ENCODE data around the gene ADAM15. TPM values are rescaled to one million over a fixed set of nuclear protein-coding genes. Genes with fewer than 3 reads are reported as not detected.

The ADAM15 gene
- total and polyA plus RNA-seq, 7 experiments from 2014 or later, result 5.8 to 53.7 (median 27.9) TPM

DNA sequence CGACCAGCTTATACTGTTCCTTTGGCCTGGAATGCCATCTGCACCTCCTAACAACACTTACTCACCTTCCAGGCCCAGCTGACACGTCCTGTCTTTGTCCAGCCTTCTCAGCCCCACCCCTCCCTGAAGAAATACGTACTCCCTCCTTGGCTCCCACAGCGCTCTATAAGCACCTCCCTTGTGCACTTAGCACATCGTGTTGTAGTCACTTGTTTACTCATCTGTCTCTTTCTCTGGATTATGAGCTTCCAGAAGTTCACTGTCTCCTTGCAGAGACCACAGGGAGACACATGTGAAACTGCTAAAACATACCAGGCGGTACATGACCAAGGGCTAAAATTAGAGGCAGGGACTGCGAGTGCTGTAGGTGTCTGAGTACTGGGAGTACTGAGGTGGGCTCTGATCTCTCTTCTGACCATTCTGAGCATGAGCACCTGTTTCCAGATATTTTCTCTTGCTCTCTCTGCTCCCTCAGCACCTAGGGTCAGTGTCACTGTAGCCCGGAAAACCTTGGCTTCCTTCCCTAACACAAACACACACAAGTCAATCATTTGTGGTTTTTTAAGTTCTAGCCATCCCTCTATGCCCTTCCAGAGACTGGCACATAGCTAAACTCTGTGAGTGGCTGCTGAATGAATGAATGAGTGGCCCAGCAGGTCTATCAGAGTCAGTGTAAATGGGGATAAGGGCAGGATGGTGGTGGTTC, 12.4 kb upstream of the ADAM15 start:
- no peaks in the 10 kb centered on the region for H3K9me3 ChIP-seq (ENCODE audit: control insufficient read depth in 2 of 3, low read length in 3 of 3)
- no peak overlapping the region for H3K27ac ChIP-seq (ENCODE audit: low read depth, low read length)
- ATAC-seq, result no peak
- intact Hi-C loops (cut with micrococcal nuclease), result no loop called here
- H3K4me3 ChIP-seq (ENCODE audit: low read length), result no peak overlapping the region
- ChIA-PET CTCF (interaction anchor here (0.6 to 1.9 kb wide), 5 partner anchors 13 to 47 kb away, joined by 3 to 5 read pairs (median 5); no protein-coding TSS in a partner anchor), POLR2A (no interaction called here)
- Mint-ChIP-seq H3K4me1 (peaks cover 0 to 4% (median 0%) of the 10 kb centered on the region in 7 donors), H3K27ac (no peak overlapping the region), H3K4me3 (no peak overlapping the region), H3K36me3 (no peaks in the 10 kb centered on the region), H3K27me3 (peaks cover 0 to 25% (median 0%) of the 10 kb centered on the region in 5 donors), H3K9me3 (no peaks in the 10 kb centered on the region)
- H3K4me1 ChIP-seq (ENCODE audit: control insufficient read depth in 2 of 2, insufficient read depth in 2 of 2, low read length in 2 of 2), result no peaks in the 10 kb centered on the region
- no peaks in the 10 kb centered on the region for H3K27me3 ChIP-seq (ENCODE audit: control insufficient read depth in 2 of 2, insufficient read depth in 2 of 2, low read length in 2 of 2)
- DNase-seq, result no peak
- H3K36me3 ChIP-seq (ENCODE audit: control insufficient read depth in 2 of 3, insufficient read depth in 3 of 3, low read length in 3 of 3), result no peaks in the 10 kb centered on the region

DNA sequence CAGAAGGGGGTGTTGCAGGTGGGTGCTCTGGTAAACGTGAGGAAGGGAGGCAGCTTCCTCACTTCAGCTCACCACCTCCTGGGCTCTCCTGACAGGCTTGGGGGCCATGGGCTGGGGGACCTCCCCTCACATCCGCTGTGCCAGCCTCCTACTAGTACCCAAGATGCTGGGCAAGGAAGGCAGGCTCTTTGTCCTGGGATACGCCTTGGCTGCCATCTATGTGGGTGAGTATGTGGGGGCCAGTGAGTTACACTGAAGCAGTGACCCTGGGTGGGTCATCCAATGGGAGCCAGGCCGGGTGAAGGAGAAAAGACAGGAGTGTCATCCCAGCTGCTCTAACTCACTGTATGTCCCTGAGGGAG, 11.8 kb upstream of the ADAM15 start:
- H3K9me3 Mint-ChIP-seq, result no peaks in the 10 kb centered on the region
- H3K4me3 ChIP-seq (ENCODE audit: low read length), result no peak overlapping the region
- H3K27me3 ChIP-seq (ENCODE audit: control insufficient read depth in 2 of 2, insufficient read depth in 2 of 2, low read length in 2 of 2), result no peaks in the 10 kb centered on the region
- no peaks in the 10 kb centered on the region for H3K36me3 Mint-ChIP-seq
- no peak overlapping the region for H3K27ac ChIP-seq (ENCODE audit: low read depth, low read length)
- H3K9me3 ChIP-seq (ENCODE audit: control insufficient read depth in 2 of 3, low read length in 3 of 3), result no peaks in the 10 kb centered on the region
- no peak overlapping the region for H3K4me3 Mint-ChIP-seq
- no peaks in the 10 kb centered on the region for H3K4me1 ChIP-seq (ENCODE audit: control insufficient read depth in 2 of 2, insufficient read depth in 2 of 2, low read length in 2 of 2)
- H3K4me1 Mint-ChIP-seq, result peaks cover 0 to 4% (median 0%) of the 10 kb centered on the region in 7 donors
- H3K27ac Mint-ChIP-seq, result no peak overlapping the region
- H3K27me3 Mint-ChIP-seq, result peaks cover 0 to 22% (median 0%) of the 10 kb centered on the region in 5 donors
- no peaks in the 10 kb centered on the region for H3K36me3 ChIP-seq (ENCODE audit: control insufficient read depth in 2 of 3, insufficient read depth in 3 of 3, low read length in 3 of 3)
- no peak for DNase-seq
- CTCF ChIA-PET, result interaction anchor here (0.6 to 1.9 kb wide), 4 partner anchors 14 to 46 kb away, joined by 3 to 5 read pairs (median 5); no protein-coding TSS in a partner anchor
- intact Hi-C loops (cut with micrococcal nuclease), result no loop called here
- POLR2A ChIA-PET, result no interaction called here
- no peak for ATAC-seq

DNA sequence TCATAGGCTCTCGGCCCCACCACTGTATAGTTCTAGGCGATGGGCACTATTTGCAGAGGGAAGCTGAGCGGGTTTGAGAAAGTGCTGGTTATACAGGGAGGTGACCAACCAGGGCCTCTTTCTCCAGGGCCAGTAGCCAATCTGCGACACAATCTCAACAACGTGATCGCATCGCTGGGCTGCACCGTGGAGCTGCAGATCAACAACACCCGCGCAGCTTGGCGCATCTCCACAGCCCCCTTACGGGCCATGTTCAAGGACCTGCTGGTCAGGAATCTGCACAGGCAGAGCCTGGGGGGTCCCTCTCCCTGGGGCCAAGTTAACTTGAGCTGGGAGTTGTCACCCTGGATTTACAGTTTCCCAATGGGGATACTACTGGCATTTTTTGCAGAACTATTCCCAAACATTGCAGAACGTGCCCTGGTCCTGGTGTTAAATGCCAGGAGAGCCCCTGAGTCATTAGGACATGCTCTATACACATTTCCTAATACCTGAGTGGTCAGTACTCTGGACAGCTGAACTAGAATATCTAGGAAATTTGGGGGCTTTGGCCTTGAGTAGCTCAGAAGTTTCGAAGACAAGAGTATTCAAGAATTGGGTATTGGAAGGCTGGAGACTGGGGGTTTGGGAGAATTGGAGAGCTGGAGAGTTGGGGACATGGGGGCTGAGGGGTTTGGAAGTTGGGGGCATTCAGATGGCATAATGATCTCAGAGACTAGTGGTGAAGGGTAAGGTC, 10.6 kb upstream of the ADAM15 start:
- Histone ChIP-seq H3K4me3 (ENCODE audit: low read length) (no peak overlapping the region), H3K4me1 (ENCODE audit: control insufficient read depth in 2 of 2, insufficient read depth in 2 of 2, low read length in 2 of 2) (no peaks in the 10 kb centered on the region), H3K27ac (ENCODE audit: low read depth, low read length) (no peak overlapping the region), H3K36me3 (ENCODE audit: control insufficient read depth in 2 of 3, insufficient read depth in 3 of 3, low read length in 3 of 3) (no peaks in the 10 kb centered on the region), H3K9me3 (ENCODE audit: control insufficient read depth in 2 of 3, low read length in 3 of 3) (no peaks in the 10 kb centered on the region), H3K27me3 (ENCODE audit: control insufficient read depth in 2 of 2, insufficient read depth in 2 of 2, low read length in 2 of 2) (no peaks in the 10 kb centered on the region)
- no peak overlapping the region for H3K4me3 Mint-ChIP-seq
- CTCF ChIA-PET, result interaction anchor here (0.7 to 8.5 kb wide), 4 partner anchors 13 to 104 kb away, joined by 3 to 138 read pairs (median 4); partner anchors contain the start of gene PMVK
- no peaks in the 10 kb centered on the region for H3K36me3 Mint-ChIP-seq
- intact Hi-C loops (cut with micrococcal nuclease), result no loop called here
- no peak overlapping the region for H3K27ac Mint-ChIP-seq
- ATAC-seq (no peak), DNase-seq (no peak)
- POLR2A ChIA-PET, result interaction anchor here (0.7 to 1.0 kb wide), 2 partner anchors 30 to 135 kb away, joined by 3 to 4 read pairs; no protein-coding TSS in a partner anchor
- H3K27me3 Mint-ChIP-seq, result peaks cover 0 to 13% (median 0%) of the 10 kb centered on the region in 5 donors
- no peaks in the 10 kb centered on the region for H3K9me3 Mint-ChIP-seq
- H3K4me1 Mint-ChIP-seq, result peaks cover 4 to 16% (median 8%) of the 10 kb centered on the region in 7 donors

DNA sequence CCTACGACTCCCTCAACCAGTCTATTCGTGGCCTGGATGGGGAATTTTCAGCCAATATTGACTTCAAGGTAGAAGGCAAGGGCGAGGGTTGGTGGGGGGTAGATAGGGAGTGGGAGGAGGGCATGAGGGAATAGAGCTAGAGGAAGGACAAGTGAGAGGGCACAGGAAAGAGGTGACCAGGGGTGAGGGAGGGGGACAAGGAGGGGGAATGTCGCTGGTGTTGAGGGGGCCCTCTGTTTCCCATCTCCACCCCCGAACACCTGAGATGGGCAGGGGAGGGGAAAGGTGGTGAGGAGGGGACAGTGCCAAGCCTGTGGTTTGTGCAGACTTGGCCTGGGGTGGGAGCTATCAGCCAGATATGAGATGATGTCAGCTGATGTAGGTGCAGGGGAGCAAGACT, 8.3 kb upstream of the ADAM15 start:
- ATAC-seq (no peak), DNase-seq (no peak)
- Histone ChIP-seq H3K9me3 (ENCODE audit: control insufficient read depth in 2 of 3, low read length in 3 of 3) (no peaks in the 10 kb centered on the region), H3K4me3 (ENCODE audit: low read length) (no peak overlapping the region), H3K27ac (ENCODE audit: low read depth, low read length) (no peak overlapping the region), H3K27me3 (ENCODE audit: control insufficient read depth in 2 of 2, insufficient read depth in 2 of 2, low read length in 2 of 2) (no peaks in the 10 kb centered on the region), H3K36me3 (ENCODE audit: control insufficient read depth in 2 of 3, insufficient read depth in 3 of 3, low read length in 3 of 3) (no peaks in the 10 kb centered on the region), H3K4me1 (ENCODE audit: control insufficient read depth in 2 of 2, insufficient read depth in 2 of 2, low read length in 2 of 2) (no peaks in the 10 kb centered on the region)
- Mint-ChIP-seq H3K9me3 (no peaks in the 10 kb centered on the region), H3K4me1 (peaks cover 4 to 18% (median 8%) of the 10 kb centered on the region in 7 donors), H3K4me3 (no peak overlapping the region), H3K27ac (no peak overlapping the region), H3K27me3 (peaks cover 0 to 11% (median 0%) of the 10 kb centered on the region in 5 donors), H3K36me3 (no peaks in the 10 kb centered on the region)
- ChIA-PET CTCF (interaction anchor here (0.7 to 8.5 kb wide), 4 partner anchors 16 to 95 kb away, joined by 3 to 138 read pairs (median 6); no protein-coding TSS in a partner anchor), POLR2A (interaction anchor here (1.0 kb wide), 1 partner anchor 8 kb away, joined by 3 read pairs; the partner anchor contains the start of gene ADAM15)
- intact Hi-C loops (cut with micrococcal nuclease), result no loop called here

DNA sequence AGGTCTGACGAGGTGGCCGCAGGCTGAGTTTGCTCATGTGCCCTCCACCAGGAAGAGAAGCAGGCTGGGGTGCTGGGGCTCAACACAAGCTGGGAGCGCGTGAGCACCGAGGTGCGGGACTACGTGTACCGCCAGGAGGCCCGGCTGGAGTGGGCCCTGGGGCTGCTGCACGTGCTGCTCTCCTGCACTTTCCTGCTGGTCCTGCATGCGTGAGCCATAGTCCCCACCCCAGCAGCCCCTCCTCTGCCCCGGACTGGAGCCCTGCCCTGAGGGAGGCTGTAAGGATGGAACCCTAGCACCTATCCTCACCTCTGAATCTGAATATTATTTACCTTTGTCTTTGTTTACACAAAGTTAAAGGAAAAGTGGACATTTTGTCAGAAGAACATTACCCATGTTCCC, 7.8 kb upstream of the ADAM15 start:
- DNase-seq, result no peak
- ChIA-PET POLR2A (interaction anchor here (0.5 to 1.2 kb wide), 4 partner anchors 26 to 1065 kb away, joined by 3 read pairs; partner anchors contain the start of gene SHC1), CTCF (interaction anchor here (0.8 to 8.5 kb wide), 9 partner anchors 10 to 87 kb away, joined by 3 to 138 read pairs (median 7); partner anchors contain the start of gene PBXIP1)
- intact Hi-C loops (cut with micrococcal nuclease), result no loop called here
- Histone ChIP-seq H3K27me3 (ENCODE audit: control insufficient read depth in 2 of 2, insufficient read depth in 2 of 2, low read length in 2 of 2) (no peaks in the 10 kb centered on the region), H3K36me3 (ENCODE audit: control insufficient read depth in 2 of 3, insufficient read depth in 3 of 3, low read length in 3 of 3) (no peaks in the 10 kb centered on the region), H3K27ac (ENCODE audit: low read depth, low read length) (no peak overlapping the region), H3K4me1 (ENCODE audit: control insufficient read depth in 2 of 2, insufficient read depth in 2 of 2, low read length in 2 of 2) (no peaks in the 10 kb centered on the region), H3K9me3 (ENCODE audit: control insufficient read depth in 2 of 3, low read length in 3 of 3) (no peaks in the 10 kb centered on the region), H3K4me3 (ENCODE audit: low read length) (no peak overlapping the region)
- Mint-ChIP-seq H3K9me3 (no peaks in the 10 kb centered on the region), H3K36me3 (no peaks in the 10 kb centered on the region), H3K27me3 (peaks cover 0 to 7% (median 0%) of the 10 kb centered on the region in 5 donors), H3K4me1 (peaks cover 4 to 18% (median 8%) of the 10 kb centered on the region in 7 donors), H3K27ac (no peak overlapping the region), H3K4me3 (no peak overlapping the region)
- no peak for ATAC-seq

DNA sequence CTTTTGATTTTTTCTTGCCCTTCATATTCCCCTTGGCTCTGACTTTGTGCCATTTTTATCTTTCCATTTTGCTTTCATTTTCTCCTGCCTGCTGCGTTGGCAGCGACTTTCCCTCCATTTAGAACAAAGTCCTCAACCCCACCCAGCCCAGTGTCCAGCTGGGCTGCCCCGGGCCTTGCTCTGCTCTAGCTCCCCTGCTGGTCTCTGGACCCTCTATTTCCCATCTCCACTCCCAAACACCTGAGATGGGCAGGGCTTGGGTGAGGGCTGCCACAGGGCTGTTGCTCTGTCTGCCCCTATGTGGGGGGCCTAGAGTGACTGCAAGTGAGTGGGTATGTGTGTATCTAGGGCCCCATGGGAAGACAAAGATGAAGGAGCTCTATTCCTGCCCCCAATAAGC, 7.3 kb upstream of the ADAM15 start:
- Histone ChIP-seq H3K4me1 (ENCODE audit: control insufficient read depth in 2 of 2, insufficient read depth in 2 of 2, low read length in 2 of 2) (no peaks in the 10 kb centered on the region), H3K27me3 (ENCODE audit: control insufficient read depth in 2 of 2, insufficient read depth in 2 of 2, low read length in 2 of 2) (no peaks in the 10 kb centered on the region), H3K36me3 (ENCODE audit: control insufficient read depth in 2 of 3, insufficient read depth in 3 of 3, low read length in 3 of 3) (no peaks in the 10 kb centered on the region), H3K27ac (ENCODE audit: low read depth, low read length) (no peak overlapping the region), H3K9me3 (ENCODE audit: control insufficient read depth in 2 of 3, low read length in 3 of 3) (no peaks in the 10 kb centered on the region), H3K4me3 (ENCODE audit: low read length) (no peak overlapping the region)
- Mint-ChIP-seq H3K4me3 (no peak overlapping the region), H3K27ac (peak overlapping the region in 1 of 9 donors; percentile 36), H3K36me3 (no peaks in the 10 kb centered on the region), H3K4me1 (peaks cover 4 to 18% (median 8%) of the 10 kb centered on the region in 7 donors), H3K9me3 (no peaks in the 10 kb centered on the region), H3K27me3 (peaks cover 0 to 4% (median 0%) of the 10 kb centered on the region in 5 donors)
- DNase-seq (no peak), ATAC-seq (no peak)
- ChIA-PET POLR2A (interaction anchor here (0.5 to 2.6 kb wide), 5 partner anchors 18 to 1066 kb away, joined by 3 to 7 read pairs (median 3); partner anchors contain the start of gene SHC1), CTCF (interaction anchor here (0.8 to 8.5 kb wide), 15 partner anchors 8 to 92 kb away, joined by 3 to 138 read pairs (median 5); partner anchors contain the start of gene PBXIP1)
- intact Hi-C loops (cut with micrococcal nuclease), result no loop called here
